Loucy (cell line): ENCODE measurements around the gene DNM2.

ENCODE experiments used
- EZH2phosphoT487 ChIP-seq: fragments of 200-600 bp; IDR thresholded peaks from 2 replicates; pipeline ENCODE4 v1.6.1; 2018; ENCODE audit warnings: antibody characterized with exemption, mild to moderate bottlenecking, moderate library complexity, borderline replicate concordance
- TF ChIP-seq, protein P1 (sequence below): fragments of 200-600 bp; sonication (generic); conservative IDR thresholded peaks from 2 replicates; pipeline ENCODE4 v1.5.1; 2014; ENCODE audit warnings: mild to moderate bottlenecking, antibody characterized with exemption, low read length

DNA sequence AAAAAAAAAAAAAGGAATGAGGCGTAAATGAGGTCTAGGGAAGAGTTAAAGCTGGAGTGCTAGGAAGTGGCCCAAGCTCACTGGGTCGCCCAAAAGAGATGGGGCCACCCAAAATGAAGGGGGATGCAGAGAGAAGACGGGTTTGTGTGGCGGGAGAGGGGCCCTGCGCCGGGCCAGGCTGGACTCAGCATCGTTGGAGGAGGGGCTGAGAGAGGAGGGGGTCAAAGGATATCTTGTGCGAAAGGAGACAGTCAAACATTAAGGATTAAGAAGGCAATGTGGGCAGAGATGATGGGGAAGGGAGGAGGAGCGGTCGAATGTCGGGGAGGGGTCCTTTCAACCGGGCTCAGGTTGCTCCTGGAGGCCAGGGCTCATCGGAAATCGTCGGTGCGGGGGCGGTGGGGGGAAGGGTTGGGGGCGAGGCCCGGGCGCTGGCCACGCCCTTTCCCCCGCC is 152.6 kb downstream of the DNM2 start:
- TF ChIP-seq, protein P1, sequence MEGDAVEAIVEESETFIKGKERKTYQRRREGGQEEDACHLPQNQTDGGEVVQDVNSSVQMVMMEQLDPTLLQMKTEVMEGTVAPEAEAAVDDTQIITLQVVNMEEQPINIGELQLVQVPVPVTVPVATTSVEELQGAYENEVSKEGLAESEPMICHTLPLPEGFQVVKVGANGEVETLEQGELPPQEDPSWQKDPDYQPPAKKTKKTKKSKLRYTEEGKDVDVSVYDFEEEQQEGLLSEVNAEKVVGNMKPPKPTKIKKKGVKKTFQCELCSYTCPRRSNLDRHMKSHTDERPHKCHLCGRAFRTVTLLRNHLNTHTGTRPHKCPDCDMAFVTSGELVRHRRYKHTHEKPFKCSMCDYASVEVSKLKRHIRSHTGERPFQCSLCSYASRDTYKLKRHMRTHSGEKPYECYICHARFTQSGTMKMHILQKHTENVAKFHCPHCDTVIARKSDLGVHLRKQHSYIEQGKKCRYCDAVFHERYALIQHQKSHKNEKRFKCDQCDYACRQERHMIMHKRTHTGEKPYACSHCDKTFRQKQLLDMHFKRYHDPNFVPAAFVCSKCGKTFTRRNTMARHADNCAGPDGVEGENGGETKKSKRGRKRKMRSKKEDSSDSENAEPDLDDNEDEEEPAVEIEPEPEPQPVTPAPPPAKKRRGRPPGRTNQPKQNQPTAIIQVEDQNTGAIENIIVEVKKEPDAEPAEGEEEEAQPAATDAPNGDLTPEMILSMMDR = no peak
- no peak for TF ChIP-seq EZH2phosphoT487
